Activated naive CD8-positive, alpha-beta T cell treated with anti-CD3 and anti-CD28 coated beads, Interleukin-2, amount 10 ng/mL, durations not matched to agents 7 days and 5 days (primary cell): ENCODE results near the gene SMPD3. TPM values are rescaled to one million over a fixed set of nuclear protein-coding genes. Genes with fewer than 3 reads are reported as not detected.

Experiments
- ATAC-seq: fragments of 150-1000 bp; cut with Tn5 transposase; one replicate; pipeline ENCODE4 v1.10.0; 2021; ENCODE audit warnings: low read depth, moderate library complexity
- POLR2A ChIA-PET: fragments of 350-600 bp; sonication (Branson Sonifier 250); formaldehyde crosslinking; loops from one replicate; lab custom pipeline; 2021; ENCODE audit warnings: antibody characterized with exemption; lab: Charles Lee
- DNase-seq: peaks from one replicate; pipeline ENCODE4 v3.0.0; 2021
- H3K27ac Mint-ChIP-seq: one replicate; pipeline ENCODE4 v1.8.0; 2022; ENCODE audit warnings: mild to moderate bottlenecking, mixed read lengths
- H3K27me3 Mint-ChIP-seq: one replicate; pipeline ENCODE4 v1.8.0; 2022; ENCODE audit warnings: mild to moderate bottlenecking, moderate library complexity, mixed read lengths
- H3K36me3 Mint-ChIP-seq: one replicate; pipeline ENCODE4 v1.8.0; 2021; ENCODE audit warnings: mild to moderate bottlenecking, mixed read lengths
- H3K4me1 Mint-ChIP-seq: one replicate; pipeline ENCODE4 v1.8.0; 2021; ENCODE audit warnings: mixed read lengths
- H3K4me3 Mint-ChIP-seq: one replicate; pipeline ENCODE4 v1.8.0; 2022; ENCODE audit warnings: mild to moderate bottlenecking, moderate library complexity, mixed read lengths
- H3K9me3 Mint-ChIP-seq: one replicate; pipeline ENCODE4 v1.8.0; 2021; ENCODE audit warnings: mixed read lengths
- total RNA-seq, 2 experiments: library from RNA; stranded (reverse); gene quantifications; one replicate each; pipeline ENCODE4 v1.2.3, GENCODE V29; 2021

SMPD3 gene
- total RNA-seq, 2 experiments from 2014 or later, result 16.0 to 16.9 TPM

DNA sequence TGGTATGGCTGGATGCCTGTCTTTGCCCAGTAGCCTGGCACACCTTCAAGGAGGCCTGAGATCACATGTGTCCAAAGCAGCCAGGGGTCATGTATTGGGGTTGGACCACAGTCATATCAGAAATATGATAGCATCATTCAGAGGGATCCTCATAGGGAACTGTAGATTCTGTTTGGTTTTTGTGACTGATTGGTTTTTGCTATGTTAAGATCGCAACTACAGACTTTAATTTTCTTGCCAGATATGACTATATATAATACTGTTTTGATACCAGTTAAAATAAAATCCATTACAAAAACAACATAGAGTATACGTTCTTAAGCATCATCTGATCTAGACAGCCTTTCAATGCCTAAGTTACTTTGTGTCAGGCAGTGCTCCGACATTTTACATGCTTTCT is 11.8 kb upstream of the SMPD3 start:
- H3K27ac Mint-ChIP-seq, result no peak overlapping the region
- H3K4me1 Mint-ChIP-seq, result no peaks in the 10 kb centered on the region
- no peak overlapping the region for H3K4me3 Mint-ChIP-seq
- POLR2A ChIA-PET, result no interaction called here
- peaks cover 36% of the 10 kb centered on the region for H3K27me3 Mint-ChIP-seq
- H3K36me3 Mint-ChIP-seq, result no peaks in the 10 kb centered on the region
- ATAC-seq (no peak), DNase-seq (no peak)
- peaks cover 6% of the 10 kb centered on the region for H3K9me3 Mint-ChIP-seq

DNA sequence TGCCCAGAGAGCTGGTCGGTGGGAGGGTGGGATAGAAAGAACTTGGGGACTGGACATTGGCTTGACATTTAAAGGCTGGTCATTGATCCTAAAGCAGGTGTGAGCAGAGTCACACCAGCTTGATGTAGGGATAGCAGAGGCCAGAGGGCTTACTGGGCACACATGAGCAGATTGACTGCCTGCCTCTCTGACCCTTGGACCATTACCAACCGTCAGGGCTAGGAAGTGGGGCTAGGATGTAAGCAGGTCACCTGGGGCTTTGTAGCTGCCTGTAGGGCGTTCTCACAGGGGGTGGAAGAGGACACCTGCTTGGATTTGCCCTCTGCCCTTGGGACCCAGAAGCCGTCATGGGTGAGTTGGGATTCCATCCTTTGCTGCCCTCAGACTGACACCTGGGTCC is 11.1 kb upstream of the SMPD3 start:
- peaks cover 36% of the 10 kb centered on the region for H3K27me3 Mint-ChIP-seq
- peaks cover 6% of the 10 kb centered on the region for H3K9me3 Mint-ChIP-seq
- H3K27ac Mint-ChIP-seq, result no peak overlapping the region
- DNase-seq (no peak), ATAC-seq (no peak)
- no peaks in the 10 kb centered on the region for H3K4me1 Mint-ChIP-seq
- POLR2A ChIA-PET, result no interaction called here
- no peak overlapping the region for H3K4me3 Mint-ChIP-seq
- no peaks in the 10 kb centered on the region for H3K36me3 Mint-ChIP-seq

DNA sequence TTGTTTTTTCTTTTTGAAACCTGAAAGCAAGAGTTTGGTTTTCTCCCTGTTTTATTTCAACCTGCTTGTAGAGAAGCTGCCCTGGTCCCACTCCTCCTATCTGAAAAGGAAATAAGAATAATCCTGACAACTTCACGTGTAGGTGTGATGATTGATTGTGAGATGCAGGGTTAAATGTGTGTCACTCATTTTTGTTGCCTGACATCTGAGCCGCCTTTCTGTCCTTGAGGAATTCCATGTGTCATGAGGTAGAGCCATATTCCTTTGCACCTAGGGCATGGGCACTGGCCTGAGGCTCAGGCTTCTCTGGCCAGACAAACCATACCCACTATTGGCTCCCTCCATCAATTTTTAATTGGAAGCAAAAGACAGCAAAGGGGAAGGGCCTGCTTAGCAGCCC is 10.2 kb upstream of the SMPD3 start:
- no peak overlapping the region for H3K27ac Mint-ChIP-seq
- H3K4me1 Mint-ChIP-seq, result no peaks in the 10 kb centered on the region
- ATAC-seq, result no peak
- peaks cover 32% of the 10 kb centered on the region for H3K27me3 Mint-ChIP-seq
- POLR2A ChIA-PET, result no interaction called here
- H3K4me3 Mint-ChIP-seq, result no peak overlapping the region
- DNase-seq, result no peak
- no peaks in the 10 kb centered on the region for H3K36me3 Mint-ChIP-seq
- H3K9me3 Mint-ChIP-seq, result peaks cover 5% of the 10 kb centered on the region

DNA sequence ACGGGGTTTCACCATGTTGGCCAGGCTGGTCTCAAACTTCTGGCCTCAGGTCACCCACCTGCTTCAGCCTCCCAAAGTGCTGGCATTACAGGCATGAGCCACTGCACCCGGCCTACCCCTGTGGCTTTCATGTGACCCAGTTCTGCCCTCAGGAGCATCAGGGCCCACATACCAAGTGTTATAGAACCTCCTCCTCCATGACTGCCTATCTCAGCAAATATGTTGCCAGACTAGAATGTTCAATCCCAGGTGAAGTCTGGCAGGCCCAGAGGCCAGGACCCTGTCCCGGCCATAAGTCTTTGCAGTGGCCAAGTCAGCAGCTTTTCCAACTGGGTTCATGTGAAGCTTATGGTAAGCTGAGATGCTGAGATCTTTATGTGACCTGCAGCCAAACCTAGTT is 9.8 kb upstream of the SMPD3 start:
- Mint-ChIP-seq H3K9me3 (peaks cover 4% of the 10 kb centered on the region), H3K27ac (no peak overlapping the region), H3K36me3 (no peaks in the 10 kb centered on the region), H3K27me3 (peaks cover 32% of the 10 kb centered on the region), H3K4me1 (no peaks in the 10 kb centered on the region), H3K4me3 (no peak overlapping the region)
- POLR2A ChIA-PET, result no interaction called here
- DNase-seq (no peak), ATAC-seq (no peak)

DNA sequence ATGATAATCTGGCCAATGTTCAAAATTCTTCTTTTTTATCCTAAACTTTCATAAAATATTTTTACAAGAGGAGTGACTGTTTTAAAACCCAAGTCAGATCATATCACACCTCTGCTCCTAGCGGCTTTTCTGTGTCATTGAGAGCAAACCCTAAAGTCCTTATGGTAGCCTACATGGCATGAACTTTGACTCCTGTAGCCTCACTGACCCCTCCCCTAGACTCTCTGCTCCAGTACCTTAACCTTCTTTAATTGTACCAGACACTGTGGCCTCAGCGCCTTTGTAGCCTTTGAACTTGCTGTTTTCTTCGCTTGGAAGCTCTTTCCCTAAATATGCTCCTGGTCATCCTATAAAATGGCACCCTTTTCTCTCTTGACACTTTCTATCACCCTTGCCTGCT is 7.3 kb upstream of the SMPD3 start:
- no peaks in the 10 kb centered on the region for H3K4me1 Mint-ChIP-seq
- no peaks in the 10 kb centered on the region for H3K9me3 Mint-ChIP-seq
- DNase-seq, result no peak
- no peak overlapping the region for H3K4me3 Mint-ChIP-seq
- no peak for ATAC-seq
- peaks cover 23% of the 10 kb centered on the region for H3K27me3 Mint-ChIP-seq
- H3K36me3 Mint-ChIP-seq, result no peaks in the 10 kb centered on the region
- H3K27ac Mint-ChIP-seq, result no peak overlapping the region
- POLR2A ChIA-PET, result interaction anchor here (0.7 kb wide), 2 partner anchors 13 to 53 kb away, joined by 4 to 5 read pairs; no protein-coding TSS in a partner anchor

DNA sequence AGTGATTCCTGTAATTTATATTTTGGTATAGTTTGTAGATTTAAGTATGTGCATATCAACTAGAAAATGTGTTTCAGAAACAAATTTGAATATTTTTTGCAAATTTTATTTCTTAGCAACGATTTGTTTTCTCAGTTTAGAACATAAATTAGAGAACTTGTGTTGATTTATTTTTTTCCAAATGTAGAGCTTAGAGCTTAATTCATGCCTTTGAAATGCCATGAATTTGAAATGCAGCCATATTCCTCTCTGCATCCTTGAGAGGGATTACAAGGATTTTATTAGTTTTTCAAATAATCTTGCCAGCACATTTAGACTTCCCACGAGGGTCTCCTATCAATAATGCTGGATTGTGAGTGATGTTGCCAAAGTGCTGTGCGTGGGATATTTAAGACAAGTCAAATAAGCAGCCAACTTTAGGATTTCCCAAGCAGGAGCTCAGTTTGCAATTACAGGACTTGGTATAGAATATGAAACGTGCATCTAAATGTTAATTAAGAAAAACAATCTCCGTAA is 6.7 kb upstream of the SMPD3 start:
- H3K4me3 Mint-ChIP-seq, result no peak overlapping the region
- no peaks in the 10 kb centered on the region for H3K9me3 Mint-ChIP-seq
- DNase-seq (no peak), ATAC-seq (no peak)
- H3K4me1 Mint-ChIP-seq, result no peaks in the 10 kb centered on the region
- no peaks in the 10 kb centered on the region for H3K36me3 Mint-ChIP-seq
- POLR2A ChIA-PET, result no interaction called here
- H3K27me3 Mint-ChIP-seq, result peaks cover 18% of the 10 kb centered on the region
- no peak overlapping the region for H3K27ac Mint-ChIP-seq

DNA sequence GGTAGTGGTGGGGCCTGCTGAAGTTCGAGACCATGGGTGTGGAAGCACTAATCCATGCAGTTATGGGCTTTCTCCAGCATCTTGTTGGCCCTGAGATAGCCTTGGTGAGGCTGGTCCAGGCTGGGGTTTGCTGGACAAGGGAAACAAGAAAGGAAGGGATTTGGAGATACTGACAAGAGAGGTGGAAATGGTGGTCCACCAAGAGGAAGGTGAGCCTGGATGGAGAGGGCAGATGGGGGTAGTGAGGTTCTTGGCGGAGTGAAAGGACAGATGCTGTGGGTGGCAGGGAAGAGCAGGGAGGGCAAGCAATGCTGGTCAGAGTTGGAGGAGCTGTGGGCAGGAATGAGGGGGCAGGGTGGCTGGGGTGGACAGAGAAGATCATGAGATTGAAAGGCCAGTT is 5.5 kb upstream of the SMPD3 start:
- H3K4me3 Mint-ChIP-seq, result no peak overlapping the region
- POLR2A ChIA-PET, result no interaction called here
- H3K9me3 Mint-ChIP-seq, result no peaks in the 10 kb centered on the region
- H3K36me3 Mint-ChIP-seq, result no peaks in the 10 kb centered on the region
- peaks cover 3% of the 10 kb centered on the region for H3K4me1 Mint-ChIP-seq
- ATAC-seq (no peak), DNase-seq (no peak)
- no peak overlapping the region for H3K27ac Mint-ChIP-seq
- peaks cover 14% of the 10 kb centered on the region for H3K27me3 Mint-ChIP-seq

DNA sequence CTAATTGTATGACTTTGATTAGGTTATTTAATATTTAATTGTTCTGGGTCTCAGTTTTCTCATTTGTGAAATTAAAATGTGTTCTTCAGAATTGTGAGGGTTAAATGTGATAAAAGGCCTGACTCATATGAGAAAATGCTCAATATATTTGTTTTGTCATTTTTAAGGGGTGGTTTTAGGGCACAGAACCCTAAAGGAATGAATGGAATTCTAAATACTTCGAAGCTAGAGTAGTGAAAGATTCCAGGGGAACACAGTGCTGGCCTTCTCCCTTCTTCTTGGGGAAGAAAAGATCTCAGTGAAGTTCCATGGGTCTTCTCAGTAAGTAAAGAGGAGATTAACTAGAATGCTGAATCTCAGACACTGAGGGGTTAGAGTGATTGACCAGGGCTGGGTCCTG is 3.9 kb upstream of the SMPD3 start:
- ATAC-seq (no peak), DNase-seq (no peak)
- Mint-ChIP-seq H3K27ac (no peak overlapping the region), H3K27me3 (peaks cover 13% of the 10 kb centered on the region), H3K4me1 (peaks cover 9% of the 10 kb centered on the region), H3K4me3 (no peak overlapping the region), H3K36me3 (no peaks in the 10 kb centered on the region), H3K9me3 (no peaks in the 10 kb centered on the region)
- POLR2A ChIA-PET, result interaction anchor here (1.2 kb wide), 1 partner anchor 9 kb away, joined by 3 read pairs; no protein-coding TSS in a partner anchor

DNA sequence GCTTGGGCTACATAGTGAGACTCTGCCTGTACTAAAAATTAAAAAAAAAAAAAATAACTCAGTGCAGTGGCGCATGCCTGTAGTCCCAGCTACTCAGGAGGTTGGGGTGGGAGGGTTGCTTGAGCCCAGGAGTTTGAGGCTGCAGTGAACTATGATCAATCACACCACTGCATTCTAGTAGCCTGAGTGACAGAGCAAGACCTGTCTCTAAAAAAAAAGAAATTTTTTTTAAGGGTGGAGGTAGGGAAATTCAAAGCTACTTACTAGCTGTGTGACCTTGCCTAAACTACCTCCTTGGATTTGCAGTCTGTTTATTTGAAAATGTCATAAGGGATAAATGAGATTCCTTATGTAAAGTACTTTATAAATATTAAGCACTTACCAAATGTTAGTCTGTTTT is 3.4 kb upstream of the SMPD3 start:
- Mint-ChIP-seq H3K27ac (no peak overlapping the region), H3K27me3 (peaks cover 13% of the 10 kb centered on the region), H3K4me1 (peaks cover 9% of the 10 kb centered on the region), H3K9me3 (no peaks in the 10 kb centered on the region), H3K4me3 (no peak overlapping the region), H3K36me3 (no peaks in the 10 kb centered on the region)
- no peak for DNase-seq
- POLR2A ChIA-PET, result no interaction called here
- ATAC-seq, result no peak

DNA sequence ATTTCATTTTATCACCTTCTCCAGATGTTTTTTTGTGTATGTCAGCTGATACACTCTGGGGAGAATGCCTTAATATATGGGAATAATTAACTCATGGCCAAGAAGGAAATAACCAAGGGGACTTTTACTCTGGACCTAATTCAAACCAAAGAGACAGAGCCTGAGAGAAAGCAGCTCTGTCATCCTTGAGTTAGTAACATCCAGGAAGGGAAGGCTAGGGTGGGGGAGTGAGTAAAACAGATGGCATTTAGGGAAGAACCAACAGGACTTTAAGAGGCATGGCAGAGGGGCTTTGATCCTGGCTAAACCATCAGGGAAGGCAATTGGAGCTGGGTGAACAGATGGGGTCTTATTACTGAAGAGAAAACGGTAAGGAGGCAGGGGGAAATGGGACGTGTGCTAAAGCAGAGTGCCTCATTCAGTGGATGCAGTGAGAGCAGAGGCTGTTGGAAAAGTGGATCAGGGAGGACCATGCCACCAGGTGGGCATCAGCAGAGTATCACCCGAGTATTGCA is 2.5 kb upstream of the SMPD3 start:
- H3K4me1 Mint-ChIP-seq, result peaks cover 9% of the 10 kb centered on the region
- H3K9me3 Mint-ChIP-seq, result no peaks in the 10 kb centered on the region
- H3K4me3 Mint-ChIP-seq, result no peak overlapping the region
- no peak for ATAC-seq
- H3K36me3 Mint-ChIP-seq, result no peaks in the 10 kb centered on the region
- POLR2A ChIA-PET, result no interaction called here
- H3K27me3 Mint-ChIP-seq, result peaks cover 14% of the 10 kb centered on the region
- DNase-seq, result no peak
- no peak overlapping the region for H3K27ac Mint-ChIP-seq

DNA sequence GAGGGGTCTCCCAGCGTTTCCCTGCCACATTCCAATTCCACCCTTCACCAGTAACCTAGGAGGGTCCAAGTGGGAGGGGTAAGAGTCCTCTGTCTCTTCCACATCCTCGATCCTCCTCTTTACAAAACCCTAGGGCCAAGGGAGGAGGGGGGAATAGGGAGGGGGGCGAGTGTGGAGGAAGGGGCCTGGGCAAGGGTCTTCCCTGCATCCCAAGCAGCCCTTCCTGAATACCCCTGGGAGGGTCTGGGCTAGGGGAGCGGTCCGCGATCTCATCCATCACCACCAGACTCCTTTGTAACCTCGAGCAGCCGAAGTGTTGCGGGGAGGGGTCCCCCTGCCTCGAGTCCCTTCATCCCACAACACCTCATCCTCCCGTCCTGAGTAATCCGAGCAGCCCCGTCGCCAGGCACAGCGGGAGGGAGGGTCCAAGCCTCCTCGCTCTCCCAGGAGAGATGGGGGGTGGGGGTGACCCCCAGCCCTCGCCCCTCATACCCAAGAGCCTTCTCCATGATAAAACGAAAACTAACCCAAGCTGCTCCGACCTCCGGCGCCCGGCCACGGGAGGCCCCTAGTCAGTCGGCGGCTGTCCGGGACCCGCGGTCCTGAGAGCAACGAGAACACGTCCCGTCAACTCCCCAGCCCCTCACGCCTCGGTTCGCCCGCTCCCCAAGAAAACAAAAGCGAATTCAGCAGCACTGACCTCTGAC is 502 bp downstream of the SMPD3 start:
- H3K27me3 Mint-ChIP-seq, result peaks cover 33% of the 10 kb centered on the region
- POLR2A ChIA-PET, result interaction anchor here (1.7 kb wide), 1 partner anchor 29 kb away, joined by 7 read pairs; no protein-coding TSS in a partner anchor

DNA sequence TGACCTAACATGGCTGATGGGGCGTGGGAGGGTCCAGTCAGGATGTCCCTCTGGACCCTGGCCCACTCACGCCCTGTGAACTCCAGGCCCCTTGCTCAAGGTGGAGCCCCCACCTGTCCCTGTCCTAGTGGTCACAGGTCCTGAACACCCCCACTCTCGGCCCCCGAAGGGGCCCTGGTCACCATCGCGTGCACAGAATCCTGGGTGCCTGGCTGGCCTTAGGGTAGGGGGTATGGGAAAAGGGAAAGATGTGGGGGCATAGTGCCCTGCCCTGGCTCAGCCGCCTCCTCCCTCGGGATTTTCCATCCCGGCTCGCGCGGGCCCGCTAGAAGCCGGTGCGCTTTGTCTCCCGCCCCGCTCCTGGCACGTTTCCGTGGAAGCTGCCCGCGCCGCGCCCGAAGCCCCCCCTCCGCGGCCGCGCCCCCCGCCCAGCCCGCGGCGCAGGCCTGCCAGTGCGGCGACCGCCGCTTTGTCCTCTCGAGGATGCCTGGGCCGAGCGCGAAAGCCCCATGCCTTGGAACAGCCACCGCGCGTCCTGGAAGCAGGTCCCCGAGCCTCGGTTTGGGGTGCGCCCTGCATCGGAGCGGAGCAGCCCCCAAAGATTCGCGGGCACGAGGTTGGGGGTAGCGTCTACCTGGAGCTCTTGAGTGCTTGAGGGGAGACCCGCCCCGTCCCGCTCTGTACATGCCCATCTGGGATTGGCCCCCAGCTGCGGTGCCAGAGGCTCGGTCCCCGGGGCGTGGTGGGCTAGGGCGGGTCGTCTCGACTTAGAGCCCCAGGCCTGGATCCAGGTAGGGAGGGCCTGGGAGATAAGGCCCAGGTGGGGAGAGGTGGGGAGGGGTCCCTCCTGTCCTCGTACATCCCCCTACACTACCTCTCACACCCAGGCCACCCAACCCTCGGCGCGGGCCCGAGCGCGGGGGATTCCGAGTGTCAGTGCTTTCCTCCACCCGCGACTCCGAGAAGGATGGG is 1.3 kb downstream of the SMPD3 start:
- ATAC-seq, result no peak
- POLR2A ChIA-PET, result no interaction called here
- Mint-ChIP-seq H3K27me3 (peaks cover 40% of the 10 kb centered on the region), H3K9me3 (no peaks in the 10 kb centered on the region), H3K36me3 (no peaks in the 10 kb centered on the region), H3K4me1 (peaks cover 9% of the 10 kb centered on the region), H3K27ac (no peak overlapping the region), H3K4me3 (no peak overlapping the region)
- peak; percentile 38 for DNase-seq

More for the DNA sequence above, 502 bp downstream of the SMPD3 start:
- ATAC-seq, result peak; percentile 10
- H3K27ac Mint-ChIP-seq, result no peak overlapping the region
- no peaks in the 10 kb centered on the region for H3K9me3 Mint-ChIP-seq
- H3K4me3 Mint-ChIP-seq, result peak overlapping the region; percentile 77
- no peak for DNase-seq
- H3K36me3 Mint-ChIP-seq, result no peaks in the 10 kb centered on the region
- H3K4me1 Mint-ChIP-seq, result peaks cover 9% of the 10 kb centered on the region

DNA sequence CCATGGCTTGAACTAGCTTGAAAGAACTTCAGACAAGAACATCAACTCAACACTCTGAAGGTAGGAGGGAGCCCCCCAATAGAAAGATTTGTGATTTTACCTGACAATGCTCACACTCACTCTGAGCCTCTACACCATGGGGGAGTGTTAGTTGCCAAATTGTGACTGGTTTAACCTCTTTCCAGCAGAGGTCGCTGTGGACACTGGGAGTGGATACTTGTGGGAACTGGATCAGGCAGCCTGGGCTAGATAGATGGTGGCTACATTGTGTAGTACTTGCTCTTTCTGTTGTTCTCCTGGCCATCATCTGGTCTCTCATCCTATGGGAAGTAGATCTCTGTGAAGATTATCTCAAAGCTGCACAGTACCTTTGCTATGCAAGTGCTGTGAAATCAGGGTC is 2.9 kb downstream of the SMPD3 start:
- DNase-seq, result peak; percentile 40
- Mint-ChIP-seq H3K27me3 (peaks cover 47% of the 10 kb centered on the region), H3K4me3 (no peak overlapping the region), H3K36me3 (no peaks in the 10 kb centered on the region), H3K27ac (no peak overlapping the region), H3K9me3 (no peaks in the 10 kb centered on the region), H3K4me1 (peaks cover 9% of the 10 kb centered on the region)
- POLR2A ChIA-PET, result no interaction called here
- peak; percentile 12 for ATAC-seq
